GM21717 (cell line): Measurements from ENCODE around the gene PTGIS.

Source experiments
- ATAC-seq: cut with Tn5 transposase; IDR thresholded peaks from one replicate; pipeline ENCODE4 v1.9.1; 2021; ENCODE audit warnings: mild to moderate bottlenecking, moderate library complexity; ENCODE audit not compliant: unreplicated experiment

PTGIS gene

GRCh38 chr20:49532285-49532946 is 35.5 kb downstream of the PTGIS start:
- no peak for ATAC-seq

GRCh38 chr20:49529470-49529869 is 38.5 kb downstream of the PTGIS start:
- no peak for ATAC-seq

GRCh38 chr20:49526568-49526967 is 41.4 kb downstream of the PTGIS start:
- ATAC-seq: no peak

GRCh38 chr20:49526056-49526455 is 41.9 kb downstream of the PTGIS start:
- no peak for ATAC-seq

GRCh38 chr20:49523767-49524360 is 44.1 kb downstream of the PTGIS start:
- ATAC-seq: no peak

GRCh38 chr20:49521356-49521755 is 46.6 kb downstream of the PTGIS start:
- no peak for ATAC-seq

GRCh38 chr20:49519777-49520359 is 48.1 kb downstream of the PTGIS start:
- no peak for ATAC-seq

- ATAC-seq: no peak
These were observed 48.7 kb downstream of the PTGIS start for GRCh38 chr20:49519212-49519712.

GRCh38 chr20:49518576-49518975 is 49.4 kb downstream of the PTGIS start:
- no peak for ATAC-seq

GRCh38 chr20:49517805-49518100 is 50.2 kb downstream of the PTGIS start:
- no peak for ATAC-seq

- no peak for ATAC-seq
These were observed 50.8 kb downstream of the PTGIS start for GRCh38 chr20:49516916-49517804.

- no peak for ATAC-seq
These were observed 52.4 kb downstream of the PTGIS start for GRCh38 chr20:49515586-49515985.

GRCh38 chr20:49513517-49513916 is 54.4 kb downstream of the PTGIS start:
- ATAC-seq: no peak

GRCh38 chr20:49513009-49513408 is 54.9 kb downstream of the PTGIS start:
- no peak for ATAC-seq

- ATAC-seq: no peak
These were observed 56.0 kb downstream of the PTGIS start for GRCh38 chr20:49511788-49512525.

GRCh38 chr20:49510562-49511122 is 57.3 kb downstream of the PTGIS start:
- ATAC-seq: no peak

GRCh38 chr20:49508435-49509199 is 59.3 kb downstream of the PTGIS start:
- ATAC-seq: no peak

- ATAC-seq: no peak
These were observed 60.0 kb downstream of the PTGIS start for GRCh38 chr20:49507741-49508434.

- no peak for ATAC-seq
These were observed 62.4 kb downstream of the PTGIS start for GRCh38 chr20:49505518-49505917.
